ENCODE data around the gene GPC5. TPM values are rescaled to one million over a fixed set of nuclear protein-coding genes. Genes with fewer than 3 reads are reported as not detected.
A peak's percentile ranks its signal among the peaks of the same experiment; 100 is the strongest.

GPC5 gene
- total and polyA plus RNA-seq, 9 of the 15 experiments (the other 6 are each of a cell fraction or from before 2014, with no cell fraction given), result 0.18 to 0.27 TPM; not detected in 7

DNA sequence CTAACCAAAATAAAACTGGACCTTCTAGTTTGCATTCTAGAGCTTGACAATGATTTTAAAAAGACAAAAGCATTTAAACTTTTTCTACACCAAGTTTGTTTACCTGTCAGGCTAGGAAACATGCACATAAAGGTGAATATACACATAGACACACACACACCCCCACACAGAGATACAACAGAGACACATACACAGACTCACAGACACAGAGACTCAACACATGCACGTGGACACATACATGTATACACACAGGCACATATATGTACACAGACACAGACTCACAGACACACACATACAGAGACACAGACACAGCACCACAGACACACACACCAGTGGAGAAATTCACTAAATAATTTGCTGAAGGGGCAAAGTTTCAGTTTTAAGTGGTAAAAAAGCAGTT, 155.7 kb downstream of the GPC5 start:
- WGBS (ENCODE audit: insufficient coverage, low coverage, missing lambda C conversion rate), result 2% methylated on average over 1 of the region's 1 CpG
- intact Hi-C loops (cut with micrococcal nuclease), result no loop called here

More for the DNA sequence above, 155.7 kb downstream of the GPC5 start:
- no peak overlapping the region for H3K9ac ChIP-seq (ENCODE audit: insufficient read depth in 1 of 2, low read depth in 2 of 2, low read length in 2 of 2)
- ATAC-seq, result no peak
- no peak overlapping the region for H3K27ac ChIP-seq (ENCODE audit: extremely low read depth, low read depth, low read length)
- H3K9me1 ChIP-seq (ENCODE audit: control insufficient read depth, insufficient read depth, low read length), result no peaks in the 10 kb centered on the region
- no peaks in the 10 kb centered on the region for H3K79me2 ChIP-seq (ENCODE audit: control insufficient read depth, insufficient read depth, low read length)
- H3K4me2 ChIP-seq (ENCODE audit: insufficient read depth, low read length), result no peak overlapping the region
- H3K9me3 ChIP-seq (replicated peaks; ENCODE audit: control insufficient read depth, insufficient read depth, low read depth, low read length), result no peaks in the 10 kb centered on the region; the same call in 1 of the 2 replicates
- no peaks in the 10 kb centered on the region for H3K36me3 ChIP-seq (ENCODE audit: control insufficient read depth, insufficient read depth, low read length)
- ChIA-PET CTCF (ENCODE audit: low intra/inter-chr PET ratio) (no interaction called here), POLR2A (interaction anchor here (0.9 kb wide), 1 partner anchor 70 kb away, joined by 3 read pairs; no protein-coding TSS in a partner anchor)
- BruUV-seq (replicated peaks), result no TSS peak
- peak; percentile 53 for TF ChIP-seq ZNF316 (IDR thresholded peaks at IDR 0.05)
- TF ChIP-seq, protein P1, sequence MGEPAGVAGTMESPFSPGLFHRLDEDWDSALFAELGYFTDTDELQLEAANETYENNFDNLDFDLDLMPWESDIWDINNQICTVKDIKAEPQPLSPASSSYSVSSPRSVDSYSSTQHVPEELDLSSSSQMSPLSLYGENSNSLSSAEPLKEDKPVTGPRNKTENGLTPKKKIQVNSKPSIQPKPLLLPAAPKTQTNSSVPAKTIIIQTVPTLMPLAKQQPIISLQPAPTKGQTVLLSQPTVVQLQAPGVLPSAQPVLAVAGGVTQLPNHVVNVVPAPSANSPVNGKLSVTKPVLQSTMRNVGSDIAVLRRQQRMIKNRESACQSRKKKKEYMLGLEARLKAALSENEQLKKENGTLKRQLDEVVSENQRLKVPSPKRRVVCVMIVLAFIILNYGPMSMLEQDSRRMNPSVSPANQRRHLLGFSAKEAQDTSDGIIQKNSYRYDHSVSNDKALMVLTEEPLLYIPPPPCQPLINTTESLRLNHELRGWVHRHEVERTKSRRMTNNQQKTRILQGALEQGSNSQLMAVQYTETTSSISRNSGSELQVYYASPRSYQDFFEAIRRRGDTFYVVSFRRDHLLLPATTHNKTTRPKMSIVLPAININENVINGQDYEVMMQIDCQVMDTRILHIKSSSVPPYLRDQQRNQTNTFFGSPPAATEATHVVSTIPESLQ (CRISPR knock-in tag; IDR thresholded peaks at IDR 0.05), result no peak
- peak; percentile 82; the same call in 1 of the 2 replicates for TF ChIP-seq MCM3 (IDR thresholded peaks at IDR 0.05)
- TF ChIP-seq TCFL5 (CRISPR knock-in tag; conservative IDR thresholded peaks at IDR 0.05), result no peak
- no peak for TF ChIP-seq NR2F6 (CRISPR knock-in tag; IDR thresholded peaks at IDR 0.05)
- TF ChIP-seq ZKSCAN3 (CRISPR knock-in tag; IDR thresholded peaks at IDR 0.05), result no peak
- no peak for TF ChIP-seq ATF7 (IDR thresholded peaks at IDR 0.05)
- TF ChIP-seq MCM7 (IDR thresholded peaks at IDR 0.05), result peak in 1 of 2 experiments; percentile 93; a peak in 2 of 4 replicates
- TF ChIP-seq DIDO1 (tag; IDR thresholded peaks at IDR 0.05; ENCODE audit: low read depth), result no peak
- no peak for TF ChIP-seq ZNF175 (CRISPR knock-in tag; IDR thresholded peaks at IDR 0.05; ENCODE audit: low read depth)
- no peak for TF ChIP-seq CBX5 (IDR thresholded peaks at IDR 0.05; ENCODE audit: borderline replicate concordance, low read depth)
- no peak for TF ChIP-seq ZNF23 (CRISPR knock-in tag; IDR thresholded peaks at IDR 0.05)
- no peak for TF ChIP-seq EZH2 (IDR thresholded peaks at IDR 0.05; ENCODE audit: borderline replicate concordance, low read depth, low read length)
- peak in 1 of 2 experiments; percentile 44; a peak in 1 of 4 replicates for TF ChIP-seq HDAC1 (IDR thresholded peaks at IDR 0.05)
- no peak for FAIRE-seq
- H3K27me3 ChIP-seq (ENCODE audit: control insufficient read depth in 2 of 2, insufficient read depth in 2 of 2, low read length in 2 of 2), result no peaks in the 10 kb centered on the region
- in situ Hi-C loops (cut with MboI), result no loop called here
- H2AFZ ChIP-seq (ENCODE audit: low read depth, low read length), result no peak overlapping the region
- no peak overlapping the region for H3K4me3 ChIP-seq
- DNase-seq (ENCODE audit: extremely low read depth in 1 of 4, low spot score in 3 of 4), result no peak
- no peaks in the 10 kb centered on the region for H4K20me1 ChIP-seq (replicated peaks; ENCODE audit: control insufficient read depth, insufficient read depth, low read length)
- no peaks in the 10 kb centered on the region for H3K4me1 ChIP-seq (replicated peaks in 1 of 2; ENCODE audit: control insufficient read depth in 2 of 2, insufficient read depth in 2 of 2, low read length in 2 of 2)
